Breast epithelium (tissue), 4 donors: ENCODE results near the gene SLBP. TPM values are rescaled to one million over a fixed set of nuclear protein-coding genes. Genes with fewer than 3 reads are reported as not detected.
"Not testable (repeated sequence)": the region's sequence is repeated elsewhere in the genome, so short reads cannot be mapped to it uniquely, and the experiment has no call there.

Source experiments
- DNase-seq, 2 donors: peaks; one replicate each; pipeline ENCODE4 v3.0.0-alpha.2; 2019; ENCODE audit warnings: low spot score in 2 of 2
- H3K27ac ChIP-seq, 2 donors: fragments of 200-600 bp; sonication (generic) in 1 of 2; one replicate each; pipeline ENCODE4 v1.5.1; 2016 to 2019; ENCODE audit warnings: mild to moderate bottlenecking in 1 of 2
- H3K27me3 ChIP-seq, 2 donors: fragments of 200-600 bp; sonication (generic) in 1 of 2; one replicate each; pipeline versions ENCODE4 v1.5.1 to v1.6.0; 2017 to 2019; ENCODE audit warnings: control low read depth in 1 of 2, mild to moderate bottlenecking in 1 of 2
- H3K36me3 ChIP-seq: fragments of 200-600 bp; one replicate; pipeline ENCODE4 v1.5.1; 2019
- H3K4me1 ChIP-seq, 2 donors: fragments of 200-600 bp; sonication (generic); one replicate each; pipeline ENCODE4 v1.5.1; 2016 to 2019; ENCODE audit warnings: control low read depth in 1 of 2
- H3K4me3 ChIP-seq, 3 donors: fragments of 200-600 bp; sonication (generic); 1 replicate in 2 of 3; 2 replicates in 1 of 3; pipeline ENCODE4 v1.5.1; 2016 to 2019; ENCODE audit warnings: mild to moderate bottlenecking in 3 of 3, moderate library complexity in 2 of 3
- H3K9me3 ChIP-seq, 2 donors: fragments of 200-600 bp; sonication (generic) in 1 of 2; one replicate each; pipeline ENCODE4 v1.5.1; 2016 to 2019; ENCODE audit warnings: control low read depth in 1 of 2
- CTCF ChIP-seq, 3 donors: fragments of 450-650 bp; IDR thresholded peaks; one replicate each; pipeline ENCODE4 v1.5.1; 2016 to 2017; ENCODE audit warnings: antibody characterized with exemption in 3 of 3, mild to moderate bottlenecking in 3 of 3, moderate library complexity in 3 of 3
- POLR2A ChIP-seq: fragments of 450-650 bp; IDR thresholded peaks from one replicate; pipeline ENCODE4 v1.6.1; 2016; ENCODE audit warnings: antibody characterized with exemption, mild to moderate bottlenecking, moderate library complexity
- POLR2AphosphoS5 ChIP-seq, 3 donors: sonication (generic); formaldehyde crosslinking; IDR thresholded peaks; one replicate each; pipeline ENCODE4 v1.6.1; 2017; ENCODE audit warnings: antibody characterized with exemption in 3 of 3
- intact Hi-C: fragments of 100-400 bp; cut with DNase I; formaldehyde crosslinking; loops from one replicate; pipeline ENCODE4 v1.15.1; 2023; ENCODE audit warnings: low total_unique reads
- total RNA-seq, 3 donors: library from RNA; depleted of rRNA; stranded (reverse); fragments of >200 nt; gene quantifications; one replicate each; pipeline ENCODE4 v1.1.0, GENCODE V29; 2016

Gene SLBP
- total RNA-seq, 3 donors from 2014 or later, result 45.1 to 52.0 (median 45.6) TPM

DNA sequence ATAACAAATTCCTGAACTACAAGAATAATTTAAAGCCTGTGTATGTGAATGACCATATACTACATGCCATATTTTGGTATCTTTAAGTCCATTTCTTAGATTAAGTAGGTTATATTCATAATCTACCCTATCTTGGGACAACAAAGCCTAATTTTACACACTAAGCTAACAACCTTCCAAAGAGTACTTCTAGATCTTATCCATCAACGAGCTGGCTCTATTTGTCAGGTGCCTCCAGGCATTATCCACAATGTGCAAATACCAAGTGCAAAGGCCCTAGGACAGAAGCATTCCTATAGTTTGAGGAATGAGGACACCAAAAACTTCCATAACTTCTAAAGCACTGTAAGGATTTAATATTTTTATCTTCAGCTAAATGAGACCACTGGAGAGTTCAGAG, 3.5 kb downstream of the SLBP start:
- Histone ChIP-seq H3K4me3 (no peak overlapping the region), H3K9me3 (no peaks in the 10 kb centered on the region), H3K27ac (no peak overlapping the region), H3K36me3 (no peaks in the 10 kb centered on the region), H3K27me3 (no peaks in the 10 kb centered on the region), H3K4me1 (peaks cover 5% of the 10 kb centered on the region in 2 donors)
- intact Hi-C loops, result no loop called here
- DNase-seq, result no peak
- no peak for TF ChIP-seq POLR2A
- TF ChIP-seq POLR2AphosphoS5 (IDR thresholded peaks at IDR 0.05), result no peak
- TF ChIP-seq CTCF (IDR thresholded peaks at IDR 0.05), result no peak

- no peak overlapping the region for H3K27ac ChIP-seq
- no peaks in the 10 kb centered on the region for H3K9me3 ChIP-seq
- intact Hi-C loops, result no loop called here
- DNase-seq, result no peak
- no peak overlapping the region for H3K4me3 ChIP-seq
- TF ChIP-seq POLR2A, result no peak
- no peak for TF ChIP-seq POLR2AphosphoS5 (IDR thresholded peaks at IDR 0.05)
- no peak for TF ChIP-seq CTCF (IDR thresholded peaks at IDR 0.05)
- no peaks in the 10 kb centered on the region for H3K27me3 ChIP-seq
- H3K4me1 ChIP-seq, result no peaks in the 10 kb centered on the region
- no peaks in the 10 kb centered on the region for H3K36me3 ChIP-seq
Measured at GRCh38 chr4:1706358-1706757, 5.8 kb downstream of the SLBP start.

GRCh38 chr4:1705732-1706131, 6.4 kb downstream of the SLBP start:
- intact Hi-C loops, result no loop called here
- Histone ChIP-seq H3K27me3 (no peaks in the 10 kb centered on the region), H3K4me1 (no peaks in the 10 kb centered on the region), H3K27ac (no peak overlapping the region), H3K4me3 (no peak overlapping the region), H3K9me3 (no peaks in the 10 kb centered on the region), H3K36me3 (no peaks in the 10 kb centered on the region)
- no peak for DNase-seq
- TF ChIP-seq POLR2AphosphoS5 (IDR thresholded peaks at IDR 0.05) (no peak), POLR2A (no peak), CTCF (IDR thresholded peaks at IDR 0.05) (no peak)

DNA sequence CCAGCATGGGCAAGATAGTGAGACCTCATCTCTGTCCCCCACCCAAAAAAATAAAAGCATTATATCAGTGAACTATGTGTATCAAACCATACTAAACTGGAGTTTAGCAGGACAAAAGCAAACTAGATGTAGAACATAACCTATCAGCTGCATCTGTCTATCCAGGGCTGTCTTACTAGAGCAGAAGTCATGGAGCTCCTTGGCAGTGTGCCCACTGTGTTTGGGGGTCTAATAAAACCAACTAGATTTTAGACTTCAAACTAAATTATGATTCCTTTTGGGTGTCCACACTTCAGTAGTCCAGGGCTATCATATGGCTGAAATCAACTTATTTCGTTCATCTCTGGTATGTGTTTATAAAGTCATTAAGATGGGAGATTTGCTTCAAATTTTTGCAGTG, 8.3 kb downstream of the SLBP start:
- Histone ChIP-seq H3K9me3 (no peaks in the 10 kb centered on the region), H3K4me3 (no peak overlapping the region), H3K27ac (no peak overlapping the region), H3K36me3 (no peaks in the 10 kb centered on the region), H3K27me3 (no peaks in the 10 kb centered on the region), H3K4me1 (no peaks in the 10 kb centered on the region)
- intact Hi-C loops, result no loop called here
- no peak for DNase-seq
- no peak for TF ChIP-seq POLR2A
- TF ChIP-seq POLR2AphosphoS5 (IDR thresholded peaks at IDR 0.05), result no peak
- TF ChIP-seq CTCF (IDR thresholded peaks at IDR 0.05), result no peak

DNA sequence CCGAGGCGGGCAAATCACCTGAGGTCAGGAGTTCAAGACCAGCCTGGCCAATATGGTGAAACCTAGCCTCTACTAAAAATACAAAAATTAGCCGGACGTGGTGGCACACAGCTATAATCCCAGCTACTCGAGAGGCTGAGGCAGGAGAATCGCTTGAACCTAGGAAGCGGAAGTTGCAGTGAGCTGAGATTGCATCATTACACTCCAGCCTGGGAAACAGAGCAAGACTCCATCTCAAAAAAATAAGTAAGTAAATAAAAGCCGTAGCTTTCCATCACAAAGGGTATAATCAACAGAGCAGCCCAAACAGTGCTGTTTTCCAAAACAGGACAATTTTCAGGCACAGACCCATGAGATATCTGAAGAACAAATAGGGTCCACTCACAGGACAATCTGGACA, 10.4 kb downstream of the SLBP start:
- H3K27me3 ChIP-seq, intact Hi-C loops, H3K9me3 ChIP-seq, H3K4me1 ChIP-seq, H3K4me3 ChIP-seq, DNase-seq, H3K36me3 ChIP-seq, H3K27ac ChIP-seq: not testable (repeated sequence)

- no peak overlapping the region for H3K4me3 ChIP-seq
- no peaks in the 10 kb centered on the region for H3K36me3 ChIP-seq
- H3K9me3 ChIP-seq, result no peaks in the 10 kb centered on the region
- no peak for DNase-seq
- intact Hi-C loops, result no loop called here
- H3K4me1 ChIP-seq, result no peaks in the 10 kb centered on the region
- H3K27me3 ChIP-seq, result no peaks in the 10 kb centered on the region
- no peak for TF ChIP-seq CTCF (IDR thresholded peaks at IDR 0.05)
- no peak for TF ChIP-seq POLR2A
- TF ChIP-seq POLR2AphosphoS5 (IDR thresholded peaks at IDR 0.05), result no peak
- no peak overlapping the region for H3K27ac ChIP-seq
Measured at GRCh38 chr4:1695913-1696312, 16.2 kb downstream of the SLBP start.
